Activated CD4-positive, CD25-positive, alpha-beta regulatory T cell treated with anti-CD3 and anti-CD28 coated beads, Interleukin-2, amount 50 U/mL, for 72 hours (primary cell): ENCODE results near the gene LRFN5.
"Not testable (repeated sequence)": the region's sequence is repeated elsewhere in the genome, so short reads cannot be mapped to it uniquely, and the experiment has no call there.

Source experiments
- DNase-seq: peaks from one replicate; pipeline ENCODE4 v3.0.0; 2021

Gene LRFN5

DNA sequence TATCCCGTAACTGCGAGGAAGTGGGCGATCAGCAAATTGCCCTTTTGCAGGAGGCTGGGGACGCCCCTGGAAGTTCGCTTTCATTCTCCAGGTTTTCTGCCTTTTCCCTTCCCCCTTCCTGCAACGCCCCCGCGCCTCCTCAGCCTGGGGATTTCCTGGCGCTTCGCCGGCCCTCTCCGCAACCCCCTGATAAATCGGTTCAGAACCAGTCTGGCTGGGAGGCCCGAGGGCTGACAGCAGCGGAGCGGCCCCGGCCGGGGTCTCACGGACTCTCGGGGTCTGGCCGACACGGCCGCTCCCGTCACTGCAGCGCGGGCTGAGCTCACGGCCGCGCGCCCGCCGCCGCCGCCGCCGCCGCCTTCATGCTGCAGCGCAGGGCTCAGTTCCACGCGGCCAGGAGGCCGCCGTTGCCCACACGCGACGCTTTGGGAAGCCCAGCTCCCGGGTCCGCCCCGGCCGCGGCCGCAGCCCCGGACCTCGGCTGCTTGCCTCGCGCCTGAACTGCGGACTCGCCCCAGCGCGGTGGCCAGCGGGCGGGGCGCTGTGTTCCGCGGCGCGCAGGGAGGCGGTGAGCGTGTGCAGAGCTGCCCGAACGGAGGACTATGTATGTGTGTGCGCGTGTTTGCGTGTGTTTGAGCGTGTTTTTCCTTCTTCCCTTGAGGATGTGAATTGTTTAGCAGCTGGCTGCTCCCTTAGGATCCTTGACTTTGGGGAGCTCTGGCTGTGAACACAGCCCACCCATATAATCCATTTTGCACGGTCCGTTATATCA is at the start of gene LRFN5:
LRFN5 (plus strand) TSS at position 345 of the 772 bp plus-strand sequence.
- no peak for DNase-seq

DNA sequence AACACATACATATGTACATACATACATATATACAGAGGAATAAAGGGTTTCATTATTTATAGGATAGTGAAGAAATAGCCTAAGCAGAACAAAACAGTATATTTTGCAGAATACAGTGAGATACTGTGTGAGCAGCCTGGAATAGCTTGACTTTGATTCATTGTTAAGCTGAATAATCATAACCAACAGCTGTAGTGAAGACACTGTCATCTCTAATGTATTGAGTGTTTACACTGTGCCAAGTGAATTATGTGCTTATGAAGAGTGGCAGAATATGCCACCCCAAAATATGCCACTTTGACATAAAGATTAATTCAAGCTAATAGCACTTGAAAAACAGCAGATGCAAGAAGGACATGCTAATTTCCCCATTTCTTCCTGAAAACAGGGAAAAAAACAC is 48.2 kb upstream of the LRFN5 start:
- no peak for DNase-seq

DNA sequence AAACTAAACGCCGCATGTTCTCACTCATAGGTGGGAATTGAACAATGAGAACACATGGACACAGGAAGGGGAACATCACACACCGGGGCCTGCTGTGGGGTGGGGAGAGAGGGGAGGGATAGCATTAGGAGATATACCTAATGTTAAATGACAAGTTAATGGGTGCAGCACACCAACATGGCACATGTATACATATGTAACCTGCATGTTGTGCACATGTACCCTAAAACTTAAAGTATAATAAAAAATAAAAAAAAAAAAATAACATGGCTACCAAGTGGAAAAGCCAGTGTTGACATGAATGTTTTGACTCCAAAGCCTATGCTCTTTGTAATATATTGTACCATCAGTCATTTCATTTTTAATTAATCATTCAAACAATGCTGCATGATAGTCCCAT is 39.8 kb upstream of the LRFN5 start:
- not testable (repeated sequence) for DNase-seq

DNA sequence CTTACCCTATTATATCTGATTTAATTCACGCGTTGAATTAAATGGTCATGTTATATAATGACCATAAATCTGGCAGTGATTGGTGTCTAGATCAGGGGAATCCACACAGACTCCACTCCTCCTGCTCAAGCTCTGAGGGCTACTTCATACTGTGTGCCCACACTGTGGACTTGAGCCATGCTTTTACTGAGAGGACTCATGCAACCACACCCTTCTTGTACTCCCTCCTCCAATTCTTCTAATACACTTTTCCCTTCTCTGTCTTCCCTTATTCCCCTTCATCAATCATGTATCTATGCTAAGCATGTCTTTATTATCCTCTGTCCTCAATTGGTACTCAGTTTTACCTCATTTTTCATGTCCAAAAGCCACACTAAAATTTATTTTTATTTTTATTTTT is 37.7 kb upstream of the LRFN5 start:
- DNase-seq: no peak

DNA sequence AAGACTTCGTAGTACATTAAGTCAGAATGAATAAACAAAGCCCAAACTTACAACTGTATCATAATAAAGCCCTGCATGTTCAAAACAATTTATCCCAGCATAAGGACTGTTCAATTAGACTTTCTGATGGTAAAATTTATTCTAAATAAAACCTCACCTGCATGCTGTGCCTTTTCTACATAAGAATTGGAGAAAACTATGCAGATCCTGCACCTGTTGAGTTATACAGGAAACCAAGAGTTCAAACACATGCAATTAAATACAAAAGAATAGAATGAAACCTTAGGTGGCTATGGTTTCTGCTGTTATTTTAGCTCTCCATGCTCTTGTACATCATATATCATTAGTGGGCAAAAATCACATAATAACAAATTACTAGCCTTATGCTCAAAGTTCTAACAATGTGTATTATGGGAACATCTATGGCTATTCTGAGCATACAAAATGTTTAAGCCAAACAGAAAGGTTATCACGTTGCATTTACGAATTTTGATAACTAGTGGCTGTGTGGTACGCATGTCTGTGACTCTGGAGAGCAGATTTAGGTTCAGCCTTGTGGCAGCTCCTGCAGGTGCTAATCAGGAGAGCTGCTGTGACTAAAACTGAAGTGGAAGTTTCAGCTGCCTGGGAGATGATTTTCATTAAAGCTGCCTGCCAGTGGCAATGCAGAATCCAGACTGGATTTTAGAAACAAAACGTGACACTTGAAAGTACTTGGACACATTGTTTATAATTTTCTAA is 36.1 kb upstream of the LRFN5 start:
- DNase-seq: no peak

DNA sequence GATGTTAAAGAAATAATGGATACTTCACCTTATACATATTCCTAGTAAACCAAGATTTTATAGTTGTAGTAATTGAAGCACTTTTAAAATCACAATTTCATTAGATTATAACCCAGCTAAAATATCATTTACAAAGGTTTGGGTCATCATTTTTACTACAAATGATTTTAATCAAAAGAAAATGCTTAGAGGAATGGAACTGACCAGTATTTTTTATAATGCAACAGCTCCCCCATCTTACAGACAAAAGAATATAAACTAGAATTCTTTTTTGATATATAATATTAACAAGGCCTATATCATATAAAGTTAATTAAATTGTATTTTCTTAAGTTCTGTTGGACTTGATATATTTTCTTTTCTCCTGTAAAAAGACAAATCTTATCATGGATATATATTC is 20.4 kb upstream of the LRFN5 start:
- no peak for DNase-seq

DNA sequence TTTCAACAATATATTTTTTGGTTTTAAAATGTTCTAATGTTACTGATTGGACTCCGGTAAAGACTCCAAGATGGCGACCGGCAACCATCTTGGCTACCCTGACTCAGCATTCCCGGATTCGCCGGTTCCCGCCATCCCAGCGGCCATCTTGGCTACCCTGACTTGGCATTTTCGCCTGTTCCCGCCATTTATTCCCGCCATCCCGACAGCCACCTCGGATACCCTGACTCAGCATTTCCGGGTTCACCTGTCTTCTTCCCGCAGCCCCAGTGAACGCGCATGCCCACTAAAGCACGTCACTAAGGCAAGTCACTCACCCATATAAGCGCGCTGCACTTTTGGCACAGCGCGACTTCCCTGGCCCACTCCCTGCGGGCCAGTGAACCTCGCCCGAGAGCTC is 9.0 kb upstream of the LRFN5 start:
- no peak for DNase-seq

DNA sequence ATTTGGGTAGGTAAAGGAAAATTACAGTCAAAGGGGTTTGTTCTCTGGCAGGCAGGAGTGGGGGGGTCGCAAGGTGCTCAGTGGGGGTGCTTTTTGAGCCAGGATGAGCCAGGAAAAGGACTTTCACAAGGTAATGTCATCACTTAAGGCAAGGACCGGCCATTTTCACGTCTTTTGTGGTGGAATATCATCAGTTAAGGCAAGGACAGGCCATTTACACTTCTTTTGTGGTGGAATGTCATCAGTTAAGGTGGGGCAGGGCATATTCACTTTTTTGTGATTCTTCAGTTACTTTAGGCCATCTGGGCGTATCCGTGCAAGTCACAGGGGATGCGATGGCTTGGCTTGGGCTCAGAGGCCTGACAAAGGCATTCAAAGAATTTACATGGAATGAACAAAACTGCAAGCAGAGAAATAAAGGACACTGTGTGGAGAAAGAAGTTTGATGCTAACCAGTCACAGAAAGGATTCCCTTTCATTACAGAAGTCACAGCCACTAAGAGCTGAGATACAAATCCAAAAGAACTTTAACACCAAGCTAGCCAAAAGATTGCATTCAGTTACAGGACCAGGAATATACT is 6.8 kb upstream of the LRFN5 start:
- not testable (repeated sequence) for DNase-seq

DNA sequence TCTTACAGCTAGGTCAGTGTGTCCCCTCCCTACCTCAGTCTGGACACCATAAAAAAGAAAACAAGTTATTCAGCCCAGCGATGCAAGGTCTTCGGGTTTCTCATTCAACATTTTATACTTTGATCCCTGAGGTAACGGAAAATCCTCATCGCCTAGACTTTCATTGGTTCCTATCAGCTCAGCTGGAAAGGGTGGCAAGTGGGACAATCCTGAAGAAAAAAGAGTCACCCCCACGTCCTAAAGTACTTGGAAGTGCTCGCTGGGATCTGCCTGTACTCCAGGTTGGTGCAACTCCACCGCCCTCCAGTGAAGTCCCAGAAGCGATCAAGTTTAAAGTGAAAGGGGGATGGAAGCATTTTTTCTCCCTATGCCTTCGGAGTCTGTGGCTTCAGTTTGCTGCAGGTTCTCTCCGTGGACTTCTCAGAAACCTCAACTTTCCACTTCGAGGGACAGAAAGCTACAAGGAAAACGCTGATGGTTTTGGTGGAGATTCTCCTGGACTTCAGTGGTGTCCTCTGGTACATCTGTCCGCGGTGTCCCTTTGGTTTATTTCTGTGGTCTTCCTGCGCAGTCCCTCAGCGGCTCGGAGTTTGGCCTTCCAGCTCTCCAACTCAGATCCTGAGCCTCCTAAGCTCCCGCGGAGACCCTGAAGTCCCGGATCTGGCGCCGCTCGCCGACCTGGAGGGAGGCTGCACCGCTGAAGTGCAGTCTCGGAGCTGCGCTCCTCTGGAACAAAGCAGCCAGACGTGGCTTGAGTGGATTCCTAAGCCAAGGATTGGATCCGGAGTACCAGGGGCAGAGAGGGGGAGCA is 1.8 kb upstream of the LRFN5 start:
- DNase-seq: no peak

DNA sequence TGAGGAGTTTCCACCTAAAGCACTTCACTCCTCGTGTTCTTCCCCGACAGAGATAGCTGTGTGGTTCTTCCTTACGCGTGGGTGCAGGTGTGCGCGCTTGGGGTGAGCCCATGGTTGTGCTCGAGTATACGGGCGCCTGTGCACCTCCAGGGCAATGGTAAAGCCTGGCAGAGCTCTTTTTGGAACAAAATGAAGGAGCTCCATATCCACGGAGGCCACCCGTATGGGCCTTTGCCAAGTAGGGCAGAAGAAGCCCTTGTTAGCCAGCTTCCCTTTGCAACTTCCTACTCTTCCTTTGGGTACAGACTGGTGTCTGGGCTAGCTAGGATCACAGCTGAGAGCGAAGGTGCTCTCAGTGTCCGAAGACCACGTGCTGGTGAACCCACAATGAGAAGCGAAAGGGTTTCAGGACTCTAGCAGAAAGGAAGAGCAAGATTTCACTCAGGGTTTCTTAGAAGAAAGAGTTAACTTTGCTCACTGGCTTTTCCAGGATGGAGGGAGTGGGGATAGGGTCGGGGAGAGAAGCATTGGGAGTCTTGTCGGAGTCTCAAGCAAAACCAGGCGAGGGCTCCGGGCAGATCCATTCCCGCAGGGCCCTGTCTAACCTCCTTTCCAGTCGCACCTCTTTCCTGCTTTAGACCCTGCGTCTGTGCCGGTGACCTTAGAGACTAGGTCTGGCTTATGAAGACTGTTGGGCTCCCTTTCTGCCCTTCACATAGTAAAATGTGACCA is 960 bp upstream of the LRFN5 start:
- no peak for DNase-seq

DNA sequence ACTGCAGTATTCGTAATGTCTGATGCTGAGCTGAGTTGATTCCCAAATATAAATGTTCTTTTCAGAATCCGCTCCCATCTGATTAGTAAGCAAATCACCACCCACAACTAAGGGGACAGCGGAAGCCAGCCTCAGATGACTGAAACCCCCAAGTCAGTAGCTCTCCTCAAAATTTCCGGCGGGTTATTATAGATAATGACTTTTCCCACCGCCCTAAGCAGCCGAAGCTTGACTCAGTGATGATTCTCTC is 469 bp upstream of the LRFN5 start:
- no peak for DNase-seq

DNA sequence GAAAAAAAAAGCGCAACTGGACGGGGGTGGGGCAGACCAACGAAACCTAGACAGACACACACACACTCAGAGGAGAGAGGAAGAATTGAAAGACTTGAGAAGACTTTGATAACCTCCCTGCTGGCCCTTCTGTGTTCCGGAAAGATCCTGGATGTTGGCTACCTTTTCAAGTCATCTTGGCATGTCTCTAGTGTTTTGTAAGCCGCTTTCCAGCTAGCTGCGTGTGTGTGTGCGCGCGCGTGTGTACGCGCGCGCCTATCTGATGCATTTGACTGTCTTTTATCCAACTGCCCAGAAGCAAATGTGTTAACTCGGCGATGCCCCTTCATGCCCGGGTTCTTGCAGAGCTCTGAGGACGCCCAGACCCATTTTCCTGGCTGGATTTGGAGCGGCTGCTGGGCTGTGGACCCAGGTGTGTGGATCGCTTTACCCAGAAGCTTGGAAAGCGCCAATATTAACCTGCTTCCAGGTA is 664 bp downstream of the LRFN5 start:
- DNase-seq: no peak

DNA sequence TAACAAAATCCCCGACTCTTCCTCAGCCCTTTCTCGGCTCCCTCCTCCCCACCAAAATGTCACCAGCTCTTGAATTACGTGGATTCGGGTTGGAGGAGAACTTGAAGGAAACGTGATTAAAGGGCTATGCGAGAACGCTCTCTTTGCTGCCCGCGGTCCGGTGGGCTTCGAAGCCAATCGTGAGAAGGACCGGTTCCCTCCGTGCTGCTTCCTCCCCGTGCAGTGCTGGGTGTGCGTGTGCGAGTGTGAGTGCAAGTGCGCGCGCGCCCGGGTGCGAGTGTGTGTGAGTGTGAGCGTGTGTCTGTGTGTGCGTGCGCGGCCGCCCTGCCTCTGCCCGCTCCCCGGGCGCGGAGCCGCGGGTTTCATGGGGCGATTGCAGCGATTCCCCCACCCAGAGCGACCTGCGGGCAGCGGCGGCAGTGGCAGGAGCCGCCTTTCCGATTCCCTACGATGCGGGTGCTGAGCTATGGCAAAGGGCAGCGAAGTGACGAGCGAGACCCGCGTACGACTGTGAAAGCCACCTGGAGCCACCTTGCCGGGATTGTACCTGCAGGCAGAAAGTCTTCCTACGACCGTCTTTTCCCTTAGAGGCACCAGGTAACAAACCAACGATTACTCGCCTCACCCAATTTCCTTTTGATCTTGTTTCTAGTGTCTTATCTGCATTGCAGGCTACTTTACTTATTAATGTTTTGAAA is 1.4 kb downstream of the LRFN5 start:
- no peak for DNase-seq

DNA sequence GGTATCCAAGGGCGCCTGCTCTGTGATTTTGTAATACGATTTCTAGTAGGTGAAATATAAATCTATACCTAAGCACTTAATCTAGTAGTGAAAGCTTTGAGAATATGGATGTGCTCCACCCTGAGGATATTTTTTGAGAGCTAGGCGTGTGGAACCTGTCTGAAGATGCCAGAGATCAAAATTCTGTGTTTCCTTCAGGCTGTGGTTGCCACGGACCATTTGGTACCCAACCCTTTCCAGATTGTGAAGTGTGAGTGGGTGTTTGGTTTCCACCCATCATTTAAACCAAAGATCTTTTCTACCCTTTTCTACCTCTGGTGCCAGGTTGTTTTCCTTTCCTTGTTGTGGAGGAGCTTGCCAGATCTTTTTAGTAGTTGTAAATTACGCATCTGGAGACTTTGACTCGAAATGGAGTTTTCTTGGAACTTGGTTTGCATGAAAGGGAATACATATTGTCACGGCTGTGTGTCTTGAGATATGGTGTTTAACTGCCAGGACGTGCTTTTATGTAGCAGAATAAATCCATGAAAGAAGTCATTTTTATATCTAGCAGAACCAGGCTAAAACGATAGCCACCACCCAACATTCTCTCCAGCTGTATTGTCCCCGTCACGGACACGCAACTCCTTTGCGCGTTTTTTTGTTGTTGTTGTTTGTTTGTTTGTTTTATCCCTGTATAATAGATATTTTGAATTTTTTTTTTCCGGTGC is 2.2 kb downstream of the LRFN5 start:
- DNase-seq: no peak

DNA sequence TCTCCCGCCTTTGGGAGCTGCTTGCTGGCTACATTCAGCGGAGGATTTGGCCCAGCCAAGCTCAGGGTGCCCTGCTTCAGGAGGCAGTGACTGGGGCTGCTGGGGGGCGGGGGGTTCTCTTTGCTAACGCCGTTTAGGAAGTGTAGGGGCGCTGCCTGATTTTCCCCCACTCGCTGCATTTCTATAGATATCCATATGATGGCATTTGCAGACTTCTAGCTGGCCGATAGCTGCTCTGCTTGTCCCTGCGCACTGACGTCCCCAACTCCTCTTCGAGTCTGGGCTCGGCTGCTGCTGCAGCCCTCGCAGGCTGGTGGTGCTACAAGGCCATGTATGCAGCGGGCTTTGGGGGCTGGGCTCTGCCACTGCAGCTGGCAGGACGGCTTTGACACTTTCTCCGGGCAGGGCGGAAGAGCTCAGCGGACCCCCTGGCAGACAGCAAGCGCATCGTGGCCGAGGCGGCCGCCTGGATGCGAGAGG is 3.1 kb downstream of the LRFN5 start:
- no peak for DNase-seq

DNA sequence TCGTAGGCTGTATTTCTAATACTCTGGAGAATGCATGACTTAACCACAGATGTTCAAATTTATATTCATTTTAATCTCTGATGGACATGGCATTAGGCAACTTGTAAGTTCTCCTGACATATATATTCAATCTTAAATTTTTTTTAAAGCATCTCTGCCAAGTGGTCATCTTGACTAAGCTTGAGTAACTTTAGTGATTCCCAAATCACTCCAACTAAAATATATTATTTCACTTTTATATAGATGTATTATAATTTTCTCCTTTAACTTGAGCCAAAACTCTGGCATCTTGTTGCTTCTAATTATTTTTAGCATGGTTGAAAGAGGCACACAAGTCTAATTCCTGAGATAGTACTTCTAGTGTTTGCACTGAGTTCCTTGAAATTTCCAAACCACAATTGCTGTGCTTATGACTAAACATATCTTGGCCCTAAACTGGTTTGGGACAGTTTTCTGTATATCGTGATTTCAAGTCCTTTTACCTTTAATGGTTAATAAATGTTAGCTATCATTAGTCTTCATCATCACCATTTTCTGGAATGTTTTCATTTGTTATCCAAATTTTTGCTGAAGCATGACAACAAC is 8.4 kb downstream of the LRFN5 start:
- no peak for DNase-seq

DNA sequence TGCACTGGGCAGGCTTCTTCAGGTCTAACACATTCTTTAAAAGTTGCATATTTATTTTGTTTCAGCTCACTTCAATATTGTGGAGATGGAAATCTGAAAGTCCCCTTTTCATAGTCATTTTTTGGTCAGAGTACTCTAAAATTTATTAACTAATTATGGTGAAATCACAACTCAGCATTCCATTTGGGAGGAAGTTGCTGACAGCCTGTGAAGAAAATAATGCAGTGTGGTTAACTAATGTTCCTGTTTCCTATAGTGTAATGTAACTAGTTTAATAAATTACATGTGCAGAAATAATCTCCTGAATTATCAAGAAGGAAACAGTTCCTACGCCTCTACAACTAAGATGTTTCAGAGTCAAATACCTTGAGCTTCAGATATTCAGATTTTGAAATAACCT is 17.1 kb downstream of the LRFN5 start:
- no peak for DNase-seq

DNA sequence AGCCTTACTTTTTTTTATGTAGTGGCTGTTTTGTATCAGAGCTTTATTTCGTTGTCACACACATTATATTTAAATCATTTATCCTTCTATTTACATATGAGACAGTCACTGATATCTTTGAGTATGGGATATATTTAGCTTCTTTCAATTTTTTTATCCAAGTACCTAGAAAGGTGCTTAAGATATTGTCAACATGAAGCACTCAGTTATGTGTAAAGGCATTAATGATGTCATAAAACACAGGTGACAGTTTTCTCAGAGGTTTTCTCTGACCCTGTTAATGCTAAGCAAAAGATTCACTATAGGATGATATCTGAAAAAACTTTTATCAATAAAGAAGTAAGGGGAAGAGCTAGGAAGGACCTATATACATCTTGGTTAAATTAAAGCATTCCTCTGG is 23.2 kb downstream of the LRFN5 start:
- no peak for DNase-seq

DNA sequence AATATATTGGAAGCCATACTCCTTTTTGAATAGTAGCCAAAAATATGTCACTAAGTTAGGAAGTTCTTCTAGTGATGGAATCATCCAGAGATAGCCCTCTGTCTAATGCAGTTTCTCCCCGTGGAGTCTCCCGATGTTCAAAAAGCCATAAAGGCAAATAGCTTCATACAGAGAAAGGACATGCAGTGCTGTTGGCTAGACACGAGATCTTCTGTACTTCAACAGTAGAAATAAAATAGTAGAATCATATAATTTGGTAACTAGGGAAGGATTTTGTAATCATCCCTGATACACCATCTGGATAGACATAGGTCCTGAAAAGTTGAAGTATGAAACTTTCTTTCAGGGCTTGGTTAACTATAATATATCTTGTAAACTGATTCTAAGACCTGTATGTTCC is 27.6 kb downstream of the LRFN5 start:
- DNase-seq: no peak

DNA sequence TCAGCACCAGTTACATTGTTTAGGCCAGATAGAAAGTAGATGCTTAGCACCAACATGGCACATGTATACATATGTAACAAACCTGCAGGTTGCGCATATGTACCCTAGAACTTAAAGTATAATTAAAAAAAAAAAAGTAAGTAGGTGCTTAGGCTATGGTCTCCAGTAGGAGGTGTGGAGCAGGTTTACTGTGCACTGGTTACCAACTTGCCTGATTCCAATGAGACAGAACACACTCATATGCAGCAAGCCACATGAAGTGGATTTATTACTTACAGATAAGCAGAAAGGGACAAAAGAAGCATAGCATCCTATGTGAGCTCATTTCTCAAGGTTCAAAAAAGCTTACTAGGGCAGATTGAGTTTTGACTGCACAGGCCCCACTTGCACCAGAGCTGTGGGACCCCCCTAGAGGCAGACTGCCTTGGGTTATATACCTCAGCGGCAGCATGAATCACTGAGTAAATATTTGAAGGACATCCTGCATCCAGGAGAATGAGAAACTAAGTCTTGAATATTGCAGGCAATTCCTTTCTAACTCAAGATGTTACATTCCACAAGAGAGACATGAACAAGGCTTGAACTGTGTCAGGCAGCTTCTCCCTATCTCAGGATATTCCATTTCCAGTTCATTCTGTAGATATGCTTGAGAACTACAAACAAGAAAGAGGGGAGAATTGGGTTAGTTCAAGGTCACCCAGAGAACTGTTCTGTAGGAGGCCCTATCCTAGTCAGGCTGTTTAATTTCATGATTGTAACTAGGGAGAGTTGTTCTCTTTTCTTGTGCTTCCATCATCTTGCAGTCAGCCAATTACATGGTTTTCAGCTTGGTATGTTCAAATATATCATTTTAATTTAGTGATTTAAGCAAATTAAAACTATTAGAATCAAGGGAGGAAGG is 30.1 kb downstream of the LRFN5 start:
- DNase-seq: no peak
